ENCODE results near the gene FAM200C.

FAM200C gene

DNA sequence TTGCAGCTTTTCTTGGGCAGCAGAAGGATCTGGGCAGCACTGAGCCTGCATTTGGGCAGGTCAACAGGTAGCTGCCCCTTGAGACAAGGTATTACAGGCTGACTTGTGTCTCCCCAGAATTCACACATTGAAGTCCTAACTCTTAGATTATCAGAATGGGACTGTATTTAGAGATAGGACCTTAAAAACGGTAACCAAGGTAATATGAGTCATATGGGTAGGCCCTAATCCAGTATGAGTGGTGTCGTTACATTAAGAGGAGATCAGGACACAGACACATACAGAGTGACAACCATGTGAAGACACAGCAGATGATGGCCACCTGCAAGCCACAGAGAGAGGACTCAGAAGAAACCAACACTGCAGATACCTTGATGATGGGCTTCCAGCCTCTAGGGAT is 32.6 kb downstream of the FAM200C start:
- 71% methylated on average over 2 of the region's 2 CpGs for WGBS
- Histone ChIP-seq H3K4me1 (ENCODE audit: insufficient read depth, low read length) (peaks cover 7% of the 10 kb centered on the region; the same call in 1 of the 2 replicates), H3K27me3 (ENCODE audit: insufficient read depth, low read length) (peaks cover 36% of the 10 kb centered on the region), H3K36me3 (ENCODE audit: insufficient read depth, low read length) (no peaks in the 10 kb centered on the region), H3K9me3 (ENCODE audit: insufficient read depth, low read depth, low read length) (no peaks in the 10 kb centered on the region), H3K27ac (ENCODE audit: low read depth, low read length) (no peak overlapping the region), H3K9ac (ENCODE audit: low read depth, low read length) (no peak overlapping the region), H3K4me3 (ENCODE audit: low read length) (no peak overlapping the region)

DNA sequence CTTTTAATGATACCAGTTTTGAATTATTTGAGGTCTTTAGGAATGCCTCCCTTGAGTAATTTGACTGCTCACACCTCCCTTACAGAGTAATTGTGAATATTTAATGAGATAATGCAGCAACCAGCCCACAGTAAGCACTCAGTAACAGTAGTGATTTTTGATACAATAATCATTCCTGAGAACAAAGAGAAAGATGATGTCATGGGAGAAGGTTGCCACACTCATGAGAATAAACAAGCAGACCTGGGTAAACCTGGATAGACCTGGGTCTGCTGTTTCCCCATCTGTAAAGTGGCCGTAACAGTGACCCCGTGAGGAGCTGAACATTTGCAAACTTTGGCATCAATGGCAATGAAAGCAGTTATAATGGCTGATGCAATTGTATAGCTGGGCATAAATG is 33.6 kb downstream of the FAM200C start:
- no peaks in the 10 kb centered on the region for H3K36me3 ChIP-seq (ENCODE audit: insufficient read depth, low read length)
- H3K9me3 ChIP-seq (ENCODE audit: insufficient read depth, low read depth, low read length), result no peaks in the 10 kb centered on the region
- 92% methylated on average over 2 of the region's 2 CpGs for WGBS
- no peak overlapping the region for H3K4me3 ChIP-seq (ENCODE audit: low read length)
- peaks cover 7% of the 10 kb centered on the region; the same call in 1 of the 2 replicates for H3K4me1 ChIP-seq (ENCODE audit: insufficient read depth, low read length)
- peaks cover 27% of the 10 kb centered on the region for H3K27me3 ChIP-seq (ENCODE audit: insufficient read depth, low read length)
- no peak overlapping the region for H3K27ac ChIP-seq (ENCODE audit: low read depth, low read length)
- no peak overlapping the region for H3K9ac ChIP-seq (ENCODE audit: low read depth, low read length)

DNA sequence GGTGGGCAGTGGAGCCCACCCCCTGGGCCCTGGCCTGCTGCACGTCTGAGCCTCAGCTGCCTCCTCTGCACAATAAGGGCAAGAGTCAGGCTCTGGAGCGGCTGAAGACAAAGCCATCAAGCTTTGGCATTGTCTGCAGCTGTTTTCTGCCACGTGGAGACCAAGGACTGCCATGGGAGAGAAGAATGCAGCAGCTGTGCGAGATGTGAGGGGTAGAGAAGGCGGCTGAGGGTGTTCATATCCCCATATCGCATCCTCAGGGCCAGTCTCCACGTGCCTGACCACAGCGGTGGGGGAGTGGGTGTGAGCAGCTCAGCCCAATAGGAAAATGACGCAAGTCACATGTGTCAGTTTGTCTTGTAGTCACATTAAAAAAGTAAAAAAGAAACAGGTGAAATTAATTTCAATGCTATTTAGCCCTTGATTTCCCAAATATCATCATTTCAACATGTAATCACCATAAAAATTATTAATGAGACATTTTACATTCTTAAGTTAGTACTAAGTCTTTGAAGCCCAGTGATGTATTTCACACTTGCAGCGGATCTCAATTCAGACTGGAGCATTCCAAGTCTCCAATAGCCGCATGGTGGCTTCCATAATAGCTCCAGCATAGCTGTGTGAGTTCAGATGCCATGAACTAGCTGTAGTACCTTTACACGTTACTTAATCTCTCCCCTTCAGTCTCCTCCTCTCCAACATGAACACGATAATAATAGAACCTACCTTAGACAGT is 36.0 kb downstream of the FAM200C start:
- 0 out of 2 replicates have a peak, but pooled peaks cover 4% of the 10 kb centered on the region for H3K27me3 ChIP-seq (ENCODE audit: insufficient read depth, low read length)
- no peaks in the 10 kb centered on the region for H3K36me3 ChIP-seq (ENCODE audit: insufficient read depth, low read length)
- no peak overlapping the region for H3K9ac ChIP-seq (ENCODE audit: low read depth, low read length)
- no peaks in the 10 kb centered on the region for H3K9me3 ChIP-seq (ENCODE audit: insufficient read depth, low read depth, low read length)
- H3K27ac ChIP-seq (ENCODE audit: low read depth, low read length), result no peak overlapping the region
- no peak overlapping the region for H3K4me3 ChIP-seq (ENCODE audit: low read length)
- H3K4me1 ChIP-seq (ENCODE audit: insufficient read depth, low read length), result peaks cover 7% of the 10 kb centered on the region; the same call in 1 of the 2 replicates
- 81% methylated on average over 12 of the region's 13 CpGs for WGBS

DNA sequence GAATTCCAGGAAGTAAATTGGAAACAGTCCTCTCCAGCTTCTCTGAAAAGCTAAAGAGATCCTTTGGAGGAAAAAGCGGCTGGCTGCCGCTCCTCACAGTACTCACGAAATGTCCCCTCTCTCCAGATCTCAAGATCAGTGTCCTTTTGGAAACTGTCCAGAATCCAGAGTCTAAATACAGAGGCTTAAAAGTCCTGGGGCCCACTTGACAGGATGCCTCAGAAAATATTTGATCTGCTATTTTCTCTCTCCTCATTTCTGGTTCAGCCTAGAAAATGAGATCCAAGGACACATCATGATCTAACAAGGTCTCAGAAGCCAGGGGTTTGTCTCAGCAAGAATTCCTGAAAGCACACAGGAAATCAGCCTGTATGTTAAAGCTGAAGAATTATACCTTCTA is 36.6 kb downstream of the FAM200C start:
- Histone ChIP-seq H3K36me3 (ENCODE audit: insufficient read depth, low read length) (no peaks in the 10 kb centered on the region), H3K4me3 (ENCODE audit: low read length) (no peak overlapping the region), H3K27ac (ENCODE audit: low read depth, low read length) (no peak overlapping the region), H3K9ac (ENCODE audit: low read depth, low read length) (no peak overlapping the region), H3K9me3 (ENCODE audit: insufficient read depth, low read depth, low read length) (no peaks in the 10 kb centered on the region), H3K27me3 (ENCODE audit: insufficient read depth, low read length) (no peaks in the 10 kb centered on the region), H3K4me1 (ENCODE audit: insufficient read depth, low read length) (peaks cover 7% of the 10 kb centered on the region; the same call in 1 of the 2 replicates)
- WGBS, result 92% methylated on average over 3 of the region's 3 CpGs

DNA sequence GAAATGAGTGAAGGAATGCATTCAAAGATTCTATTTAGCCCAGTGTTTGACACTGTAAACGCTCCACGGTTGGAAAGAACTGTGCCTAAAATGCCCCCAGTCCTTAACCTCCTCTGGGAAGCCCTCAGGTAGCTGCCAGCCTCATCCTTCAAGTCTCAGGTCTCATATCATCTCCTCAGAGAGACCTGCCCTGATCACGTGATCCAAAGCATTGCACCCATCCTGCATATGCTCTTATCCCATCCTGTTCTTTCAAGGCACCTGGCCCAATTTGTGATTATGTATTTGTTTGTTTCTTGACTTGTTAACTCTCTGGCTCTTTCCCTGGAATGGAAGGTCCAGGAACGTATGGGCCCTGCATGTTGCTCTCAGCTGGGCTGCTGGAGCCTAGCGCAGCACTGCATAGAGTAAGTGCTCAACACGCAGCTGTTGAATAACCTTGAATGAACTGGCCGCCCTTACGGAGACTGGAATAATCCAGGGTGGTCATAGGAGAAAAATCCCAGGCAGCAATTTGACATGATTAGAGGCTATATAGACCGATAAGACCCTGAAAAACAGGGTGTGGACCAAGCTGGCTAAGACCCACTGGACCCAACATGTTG is 38.1 kb downstream of the FAM200C start:
- Histone ChIP-seq H3K27ac (ENCODE audit: low read depth, low read length) (no peak overlapping the region), H3K4me3 (ENCODE audit: low read length) (no peak overlapping the region), H3K4me1 (ENCODE audit: insufficient read depth, low read length) (peaks cover 7% of the 10 kb centered on the region), H3K9ac (ENCODE audit: low read depth, low read length) (no peak overlapping the region), H3K36me3 (ENCODE audit: insufficient read depth, low read length) (no peaks in the 10 kb centered on the region), H3K9me3 (ENCODE audit: insufficient read depth, low read depth, low read length) (no peaks in the 10 kb centered on the region), H3K27me3 (ENCODE audit: insufficient read depth, low read length) (no peaks in the 10 kb centered on the region)
- 94% methylated on average over 9 of the region's 9 CpGs for WGBS

DNA sequence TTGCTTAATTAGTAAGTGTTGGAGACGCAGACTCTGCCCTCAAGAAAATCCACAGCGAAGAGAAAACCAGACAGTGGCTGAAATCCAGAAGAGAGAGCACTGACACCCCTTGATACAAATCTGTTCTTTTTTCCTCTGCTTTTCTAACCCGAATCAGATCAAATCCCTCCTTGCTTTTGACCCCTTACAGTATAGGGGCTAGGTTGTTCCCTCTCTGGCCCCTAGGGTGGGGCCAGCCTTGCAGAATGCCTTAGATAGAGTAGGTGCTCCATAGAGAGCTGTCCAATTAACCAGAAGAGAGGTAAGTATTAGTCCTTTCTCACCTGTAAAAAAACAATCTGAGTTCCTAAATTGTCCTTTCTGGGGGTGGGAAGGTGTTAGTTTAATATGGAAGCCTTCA is 39.5 kb downstream of the FAM200C start:
- H3K9me3 ChIP-seq (ENCODE audit: insufficient read depth, low read depth, low read length), result no peaks in the 10 kb centered on the region
- WGBS, result 72% methylated on average over 3 of the region's 3 CpGs
- H3K9ac ChIP-seq (ENCODE audit: low read depth, low read length), result no peak overlapping the region
- no peaks in the 10 kb centered on the region for H3K36me3 ChIP-seq (ENCODE audit: insufficient read depth, low read length)
- no peaks in the 10 kb centered on the region for H3K27me3 ChIP-seq (ENCODE audit: insufficient read depth, low read length)
- H3K27ac ChIP-seq (ENCODE audit: low read depth, low read length), result no peak overlapping the region
- H3K4me3 ChIP-seq (ENCODE audit: low read length), result no peak overlapping the region
- peaks cover 7% of the 10 kb centered on the region for H3K4me1 ChIP-seq (ENCODE audit: insufficient read depth, low read length)

DNA sequence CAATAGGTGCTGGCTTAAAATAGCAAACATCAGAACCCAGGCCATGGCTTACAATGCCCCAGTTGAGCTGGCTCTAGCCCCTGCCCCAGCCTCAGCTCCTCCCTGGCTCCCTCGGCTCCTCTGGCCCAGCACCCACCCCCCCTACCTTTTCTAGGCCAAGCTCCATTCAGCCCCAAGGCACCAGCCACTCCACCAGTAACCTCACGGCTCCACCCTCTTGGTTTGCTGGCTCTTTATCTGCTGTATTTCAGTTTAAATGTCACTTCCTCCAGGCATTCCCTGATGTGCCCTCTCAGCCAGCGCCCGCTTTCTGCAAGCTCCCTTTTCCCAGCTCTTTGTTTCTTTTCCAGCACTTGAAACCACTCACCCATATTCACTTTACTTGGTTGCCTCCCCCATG is 40.0 kb downstream of the FAM200C start:
- Histone ChIP-seq H3K4me1 (ENCODE audit: insufficient read depth, low read length) (peaks cover 7% of the 10 kb centered on the region), H3K4me3 (ENCODE audit: low read length) (no peak overlapping the region), H3K27me3 (ENCODE audit: insufficient read depth, low read length) (no peaks in the 10 kb centered on the region), H3K9ac (ENCODE audit: low read depth, low read length) (no peak overlapping the region), H3K27ac (ENCODE audit: low read depth, low read length) (no peak overlapping the region), H3K36me3 (ENCODE audit: insufficient read depth, low read length) (no peaks in the 10 kb centered on the region), H3K9me3 (ENCODE audit: insufficient read depth, low read depth, low read length) (no peaks in the 10 kb centered on the region)
- WGBS, result 51% methylated on average over 4 of the region's 4 CpGs

DNA sequence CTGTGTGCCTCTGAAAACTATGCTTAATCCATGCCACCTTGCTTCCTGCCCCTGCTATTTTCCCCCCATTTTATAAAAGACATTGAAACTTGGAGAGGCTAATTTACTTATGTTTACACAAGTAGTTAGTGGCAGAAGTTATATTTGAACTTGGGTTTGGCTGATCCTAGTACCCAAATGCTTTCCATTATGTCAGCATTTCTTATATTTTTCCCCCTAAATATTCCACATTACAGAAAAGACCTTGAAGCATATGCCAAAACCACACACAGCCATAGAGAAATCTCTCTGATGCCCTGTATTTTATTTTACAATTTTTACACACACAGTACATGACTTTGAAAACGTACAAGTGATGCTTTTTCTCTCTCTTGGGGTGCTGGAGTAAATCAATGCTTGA is 40.6 kb downstream of the FAM200C start:
- no peaks in the 10 kb centered on the region for H3K36me3 ChIP-seq (ENCODE audit: insufficient read depth, low read length)
- no peaks in the 10 kb centered on the region for H3K27me3 ChIP-seq (ENCODE audit: insufficient read depth, low read length)
- H3K9me3 ChIP-seq (ENCODE audit: insufficient read depth, low read depth, low read length), result no peaks in the 10 kb centered on the region
- peaks cover 7% of the 10 kb centered on the region for H3K4me1 ChIP-seq (ENCODE audit: insufficient read depth, low read length)
- WGBS, result 30% methylated on average over 1 of the region's 1 CpG
- no peak overlapping the region for H3K4me3 ChIP-seq (ENCODE audit: low read length)
- H3K9ac ChIP-seq (ENCODE audit: low read depth, low read length), result no peak overlapping the region
- H3K27ac ChIP-seq (ENCODE audit: low read depth, low read length), result no peak overlapping the region

DNA sequence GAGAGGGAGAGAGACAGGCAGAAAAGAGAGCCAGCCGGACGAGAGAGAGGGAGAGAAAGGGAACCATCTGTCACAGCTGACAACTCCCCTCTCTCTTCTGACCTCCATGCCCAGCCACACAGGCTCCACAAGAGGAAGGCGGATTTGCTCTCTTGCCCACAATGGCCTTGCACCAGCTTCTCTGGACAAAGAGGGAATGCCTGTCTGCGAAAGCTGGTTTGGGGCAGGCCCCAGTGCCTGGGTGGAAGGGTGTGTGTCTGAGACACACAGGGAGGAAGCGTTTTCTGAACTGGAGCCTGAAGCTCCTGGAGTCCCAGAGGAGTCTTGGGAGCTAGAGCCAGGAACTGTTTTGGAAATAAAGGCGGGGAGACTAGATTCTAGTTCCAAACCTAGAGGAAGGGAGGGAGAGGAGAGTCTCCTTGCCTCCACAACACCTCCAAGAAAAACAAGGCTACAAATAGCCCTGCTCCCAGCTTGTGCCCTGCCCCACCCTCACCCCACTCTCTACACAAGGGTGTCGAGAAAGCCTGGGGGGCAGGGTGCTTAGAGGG is 41.9 kb downstream of the FAM200C start:
- H3K9me3 ChIP-seq (ENCODE audit: insufficient read depth, low read depth, low read length), result no peaks in the 10 kb centered on the region
- 87% methylated on average over 7 of the region's 7 CpGs for WGBS
- H3K4me1 ChIP-seq (ENCODE audit: insufficient read depth, low read length), result peaks cover 4% of the 10 kb centered on the region
- H3K27ac ChIP-seq (ENCODE audit: low read depth, low read length), result no peak overlapping the region
- no peak overlapping the region for H3K9ac ChIP-seq (ENCODE audit: low read depth, low read length)
- H3K27me3 ChIP-seq (ENCODE audit: insufficient read depth, low read length), result no peaks in the 10 kb centered on the region
- no peaks in the 10 kb centered on the region for H3K36me3 ChIP-seq (ENCODE audit: insufficient read depth, low read length)
- H3K4me3 ChIP-seq (ENCODE audit: low read length), result no peak overlapping the region

DNA sequence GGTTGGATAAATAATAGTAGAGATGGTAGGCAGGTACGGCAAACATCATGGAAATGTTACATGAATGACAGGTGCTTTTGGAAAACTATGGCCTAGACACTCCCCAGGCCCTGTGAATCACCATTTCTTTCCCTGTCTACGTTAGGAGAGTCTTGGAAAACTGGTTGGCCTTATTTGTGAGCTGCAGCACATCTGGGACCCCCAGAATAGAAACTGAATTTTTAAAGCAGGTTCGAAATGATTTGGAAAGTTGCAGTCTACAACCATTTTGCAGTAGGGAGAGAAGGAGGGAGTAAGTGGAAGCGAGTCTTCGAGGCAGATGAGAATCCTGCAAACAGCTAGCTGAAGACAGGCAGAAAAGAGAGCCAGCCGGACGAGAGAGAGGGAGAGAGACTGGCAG is 42.5 kb downstream of the FAM200C start:
- Histone ChIP-seq H3K9me3 (ENCODE audit: insufficient read depth, low read depth, low read length) (no peaks in the 10 kb centered on the region), H3K27ac (ENCODE audit: low read depth, low read length) (no peak overlapping the region), H3K4me3 (ENCODE audit: low read length) (no peak overlapping the region), H3K36me3 (ENCODE audit: insufficient read depth, low read length) (no peaks in the 10 kb centered on the region), H3K9ac (ENCODE audit: low read depth, low read length) (no peak overlapping the region), H3K4me1 (ENCODE audit: insufficient read depth, low read length) (peaks cover 4% of the 10 kb centered on the region), H3K27me3 (ENCODE audit: insufficient read depth, low read length) (no peaks in the 10 kb centered on the region)
- WGBS, result 90% methylated on average over 7 of the region's 7 CpGs

DNA sequence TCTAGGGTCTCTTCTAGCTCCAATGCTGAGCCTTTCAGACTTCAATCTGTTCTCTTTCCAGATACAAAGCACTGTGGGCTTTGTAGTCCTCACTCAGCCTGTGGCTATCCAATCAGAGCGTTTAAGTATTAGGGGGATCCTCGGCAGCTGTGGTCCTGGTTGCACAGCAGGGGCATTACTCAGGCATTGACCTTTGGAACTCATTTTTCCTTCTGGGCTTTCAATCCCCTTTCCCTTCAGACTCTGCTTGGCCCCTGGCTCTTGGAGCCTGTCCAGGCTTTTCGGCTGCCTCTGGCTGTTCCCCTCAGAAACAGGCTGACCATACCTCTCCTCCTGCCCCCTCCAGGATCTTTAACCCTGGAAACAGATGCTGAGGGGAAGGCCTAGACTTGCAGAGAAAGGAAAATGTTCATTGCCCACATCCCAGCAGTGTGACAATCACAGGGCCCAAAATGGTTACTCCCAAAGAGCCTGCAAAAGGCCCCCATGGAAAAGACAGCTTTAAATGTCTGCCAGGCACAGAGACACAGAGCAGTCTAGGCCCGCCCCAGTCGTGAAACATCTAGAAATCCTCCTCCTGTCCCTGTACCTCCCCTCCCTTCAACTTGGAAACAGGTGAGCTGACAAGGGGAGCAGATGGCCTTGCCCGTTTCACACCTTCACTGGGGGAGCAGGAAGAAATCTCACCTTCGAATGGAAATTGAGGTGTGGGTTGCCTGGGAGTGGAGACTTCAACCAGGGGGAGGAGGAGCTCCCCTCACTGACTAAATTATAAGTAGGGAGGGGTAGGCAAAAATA is 43.1 kb downstream of the FAM200C start:
- WGBS, result 79% methylated on average over 7 of the region's 7 CpGs

More for the DNA sequence above, 43.1 kb downstream of the FAM200C start:
- Histone ChIP-seq H3K9me3 (ENCODE audit: insufficient read depth, low read depth, low read length) (no peaks in the 10 kb centered on the region), H3K27ac (ENCODE audit: low read depth, low read length) (no peak overlapping the region), H3K9ac (ENCODE audit: low read depth, low read length) (no peak overlapping the region), H3K4me1 (ENCODE audit: insufficient read depth, low read length) (peaks cover 4% of the 10 kb centered on the region), H3K4me3 (ENCODE audit: low read length) (no peak overlapping the region), H3K27me3 (ENCODE audit: insufficient read depth, low read length) (no peaks in the 10 kb centered on the region), H3K36me3 (ENCODE audit: insufficient read depth, low read length) (no peaks in the 10 kb centered on the region)

All from HUES64 (cell line).